Neutrophil (primary cell): ENCODE data around the gene TMTC1.

Source experiments
- H3K27ac ChIP-seq: fragments of 200-600 bp; sonication (generic); 2 replicates; pipeline ENCODE4 v1.5.1; 2016; ENCODE audit warnings: mild to moderate bottlenecking, moderate library complexity
- H3K27me3 ChIP-seq: fragments of 200-600 bp; sonication (generic); 2 replicates; pipeline ENCODE4 v1.6.0; 2016; ENCODE audit warnings: mild to moderate bottlenecking
- H3K36me3 ChIP-seq: fragments of 200-600 bp; sonication (generic); 2 replicates; pipeline ENCODE4 v1.5.1; 2017
- H3K4me1 ChIP-seq, 2 experiments: fragments of 200-600 bp in 1 of 2; sonication (generic) in 1 of 2; 1 replicate in 1 of 2; 2 replicates in 1 of 2; pipeline versions ENCODE4 v1.5.1 to v1.6.1; 2013 to 2016; ENCODE audit warnings: low read depth in 1 of 2, low read length in 1 of 2, mild to moderate bottlenecking in 1 of 2, moderate library complexity in 1 of 2; ENCODE audit not compliant: control insufficient read depth in 1 of 2, insufficient read depth in 1 of 2
- H3K4me3 ChIP-seq, 2 experiments: fragments of 200-600 bp in 1 of 2; sonication (generic) in 1 of 2; 1 replicate in 1 of 2; 2 replicates in 1 of 2; pipeline ENCODE4 v1.5.1; 2013 to 2016; ENCODE audit warnings: low read depth in 1 of 2, low read length in 1 of 2, mild to moderate bottlenecking in 1 of 2, moderate library complexity in 1 of 2
- H3K9me3 ChIP-seq: fragments of 200-600 bp; sonication (generic); 2 replicates; pipeline ENCODE4 v1.5.1; 2016
- CTCF ChIP-seq: fragments of 200-600 bp; sonication (generic); IDR thresholded peaks from 2 replicates; pipeline ENCODE4 v1.5.1; 2016; ENCODE audit warnings: antibody characterized with exemption

Gene TMTC1

GRCh38 chr12:29537298-29537697 is 246.4 kb downstream of the TMTC1 start:
- no peaks in the 10 kb centered on the region for H3K36me3 ChIP-seq
- no peak overlapping the region for H3K4me3 ChIP-seq
- no peak overlapping the region for H3K27ac ChIP-seq
- H3K9me3 ChIP-seq, result no peaks in the 10 kb centered on the region
- peaks cover 7% of the 10 kb centered on the region for H3K27me3 ChIP-seq
- H3K4me1 ChIP-seq, result peaks cover 13 to 45% of the 10 kb centered on the region in 2 experiments
- TF ChIP-seq CTCF, result no peak

GRCh38 chr12:29534935-29535334 is 248.8 kb downstream of the TMTC1 start:
- no peak for TF ChIP-seq CTCF
- no peaks in the 10 kb centered on the region for H3K9me3 ChIP-seq
- peaks cover 14 to 63% of the 10 kb centered on the region in 2 experiments for H3K4me1 ChIP-seq
- H3K36me3 ChIP-seq, result no peaks in the 10 kb centered on the region
- no peaks in the 10 kb centered on the region for H3K27me3 ChIP-seq
- H3K4me3 ChIP-seq, result no peak overlapping the region
- H3K27ac ChIP-seq, result peak overlapping the region; percentile 79

GRCh38 chr12:29533815-29534489 is 249.8 kb downstream of the TMTC1 start:
- Histone ChIP-seq H3K36me3 (no peaks in the 10 kb centered on the region), H3K9me3 (no peaks in the 10 kb centered on the region), H3K4me1 (peaks cover 16 to 72% of the 10 kb centered on the region in 2 experiments), H3K4me3 (no peak overlapping the region), H3K27me3 (no peaks in the 10 kb centered on the region), H3K27ac (peak overlapping the region; percentile 79)
- TF ChIP-seq CTCF, result no peak

GRCh38 chr12:29531471-29531870 is 252.3 kb downstream of the TMTC1 start:
- Histone ChIP-seq H3K4me3 (no peak overlapping the region), H3K27me3 (no peaks in the 10 kb centered on the region), H3K9me3 (no peaks in the 10 kb centered on the region), H3K36me3 (no peaks in the 10 kb centered on the region), H3K27ac (peak overlapping the region; percentile 78), H3K4me1 (peaks cover 16 to 64% of the 10 kb centered on the region in 2 experiments)
- no peak for TF ChIP-seq CTCF

DNA sequence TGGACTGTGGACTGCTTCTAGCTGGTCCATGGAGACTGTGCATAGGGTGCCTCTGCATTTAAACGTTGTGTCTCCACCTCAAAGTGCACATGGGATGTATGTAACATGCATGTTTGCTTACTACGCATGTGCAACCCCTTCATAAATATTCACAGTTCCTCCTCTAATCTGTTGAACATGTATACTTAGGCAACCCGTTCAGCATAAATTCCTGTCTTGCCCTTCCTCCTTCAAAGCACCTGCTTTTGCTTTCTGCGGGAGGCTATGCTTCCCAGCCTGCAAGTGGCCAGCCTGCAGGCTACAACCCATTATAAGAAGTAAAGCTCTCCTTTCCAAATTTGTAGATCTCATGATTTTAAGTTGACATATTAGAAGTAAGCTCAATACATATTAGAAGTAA is 253.3 kb downstream of the TMTC1 start:
- no peaks in the 10 kb centered on the region for H3K36me3 ChIP-seq
- H3K4me3 ChIP-seq, result peak overlapping the region in 1 of 2 experiments; percentile 42
- H3K27ac ChIP-seq, result peak overlapping the region; percentile 78
- H3K4me1 ChIP-seq, result peaks cover 16 to 54% of the 10 kb centered on the region in 2 experiments
- H3K9me3 ChIP-seq, result no peaks in the 10 kb centered on the region
- no peaks in the 10 kb centered on the region for H3K27me3 ChIP-seq
- no peak for TF ChIP-seq CTCF
